Body of pancreas (tissue), 4 donors: ENCODE data around the gene ZNF282. TPM values are rescaled to one million over a fixed set of nuclear protein-coding genes. Genes with fewer than 3 reads are reported as not detected.
"Not testable (repeated sequence)": the region's sequence is repeated elsewhere in the genome, so short reads cannot be mapped to it uniquely, and the experiment has no call there.

Experiments
- ATAC-seq: fragments of 150-250 bp; one replicate; pipeline ENCODE4 v1.9.1; 2016
- DNase-seq, 4 donors: peaks; one replicate each; pipeline ENCODE4 v3.0.0-alpha.2; 2019
- H3K27ac ChIP-seq, 4 donors: fragments of 200-600 bp; sonication (generic); 1 replicate in 3 of 4; 2 replicates in 1 of 4; pipeline versions ENCODE4 v1.5.1 to v1.6.1; 2016 to 2019; ENCODE audit warnings: mild to moderate bottlenecking in 1 of 4, mixed read lengths in 1 of 4, moderate library complexity in 1 of 4
- H3K27me3 ChIP-seq, 2 donors: fragments of 200-600 bp; sonication (generic); one replicate each; pipeline ENCODE4 v1.6.0; 2016; ENCODE audit warnings: mild to moderate bottlenecking in 1 of 2
- H3K36me3 ChIP-seq, 2 donors: fragments of 200-600 bp; sonication (generic); replicated peaks in 1 of 2; 2 replicates each; pipeline ENCODE4 v1.5.1; 2016; ENCODE audit warnings: low read depth in 2 of 2; ENCODE audit not compliant: insufficient read depth in 1 of 2
- H3K4me1 ChIP-seq: fragments of 200-600 bp; sonication (generic); one replicate; pipeline ENCODE4 v1.6.0; 2016
- H3K4me3 ChIP-seq, 2 donors: fragments of 200-600 bp; sonication (generic); 1 replicate in 1 of 2; 2 replicates in 1 of 2; pipeline ENCODE4 v1.5.1; 2016 to 2019
- H3K9me3 ChIP-seq, 3 donors: fragments of 200-600 bp; sonication (generic); 1 replicate in 2 of 3; 2 replicates in 1 of 3; pipeline ENCODE4 v1.5.1; 2016
- CTCF ChIP-seq, 7 experiments: fragments of 450-650 bp in 4 of 7; fragments of 200-600 bp in 3 of 7; sonication (generic) in 3 of 7; IDR thresholded peaks; one replicate each; pipeline ENCODE4 v1.5.1; 2016 to 2019; ENCODE audit warnings: antibody characterized with exemption in 7 of 7
- POLR2A ChIP-seq, 3 donors: fragments of 450-650 bp; IDR thresholded peaks; one replicate each; pipeline ENCODE4 v1.6.1; 2016; ENCODE audit warnings: antibody characterized with exemption in 3 of 3, mild to moderate bottlenecking in 2 of 3
- WGBS, 2 donors: methylation state at CpG; one replicate each; pipeline ENCODE4 v1.1.5; 2017; 5-methylcytosine and 5-hydroxymethylcytosine counted together
- intact Hi-C: fragments of 100-400 bp; cut with DNase I; formaldehyde crosslinking; loops from one replicate; pipeline ENCODE4 v1.15.1; 2023
- small RNA-seq: library from RNA; depleted of rRNA; stranded (forward); fragments of <200 nt; gene quantifications from one replicate; pipeline ENCODE3, GENCODE V24; 2016
- total RNA-seq, 2 donors: library from RNA; depleted of rRNA; stranded (reverse); fragments of >200 nt; gene quantifications; one replicate each; pipeline ENCODE4 v1.1.0, GENCODE V29; 2016

ZNF282 gene
- total RNA-seq, 2 donors from 2014 or later, result 12.7 to 28.0 TPM

GRCh38 chr7:149267733-149268132, 72.4 kb downstream of the ZNF282 start:
- TF ChIP-seq CTCF (IDR thresholded peaks at IDR 0.05) (no peak), POLR2A (IDR thresholded peaks at IDR 0.05) (no peak)
- 90% methylated on average over 8 of the region's 8 CpGs for WGBS, 2 donors
- no peak overlapping the region for H3K27ac ChIP-seq
- no peak overlapping the region for H3K4me3 ChIP-seq
- intact Hi-C loops, result no loop called here
- ATAC-seq (no peak), DNase-seq (no peak)
- H3K9me3 ChIP-seq, result no peaks in the 10 kb centered on the region
- H3K36me3 ChIP-seq, result peaks cover 0 to 17% of the 10 kb centered on the region in 2 donors
- H3K27me3 ChIP-seq, result no peaks in the 10 kb centered on the region
- H3K4me1 ChIP-seq, result peaks cover 2% of the 10 kb centered on the region

- ATAC-seq, intact Hi-C loops, DNase-seq, H3K4me3 ChIP-seq, H3K4me1 ChIP-seq, H3K36me3 ChIP-seq, H3K27ac ChIP-seq, H3K27me3 ChIP-seq, H3K9me3 ChIP-seq: not testable (repeated sequence)
- 97 to 99% methylated on average over 8 of the region's 8 CpGs for WGBS, 2 donors
Measured at GRCh38 chr7:149274424-149274823, 79.1 kb downstream of the ZNF282 start.

Small RNAs within 50 kb of the gene (small RNA-seq; reads per million reads assigned to genes)
- not detected for gene AC004890.1

Other genes starting within 250 kb of the ZNF282 start
- gene PDIA4, start 167.0 kb upstream of the ZNF282 start, total RNA-seq, result 100 to 1,000 TPM in 1 of 2 donors, 10 to 100 TPM in 1; 80.4 to 140 TPM
- 1 to 10 TPM; 1.8 to 5.9 TPM for gene ZNF786, start 104.8 kb upstream of the ZNF282 start, total RNA-seq
- 1 to 10 TPM in 1 of 2 donors, under 1 TPM in 1; 0.33 to 1.6 TPM for gene ZNF425, start 69.2 kb upstream of the ZNF282 start, total RNA-seq
- gene ZNF398, start 48.1 kb upstream of the ZNF282 start, total RNA-seq, result 10 to 100 TPM; 11.2 to 22.4 TPM
- 1 to 10 TPM; 5.7 to 6.6 TPM for gene ZNF212, start 44.1 kb downstream of the ZNF282 start, total RNA-seq
- 10 to 100 TPM; 12.5 to 17.5 TPM for gene ZNF783, start 66.7 kb downstream of the ZNF282 start, total RNA-seq